Neural crest cell (in vitro differentiated cells): ENCODE measurements around the gene MYL11. TPM values are rescaled to one million over a fixed set of nuclear protein-coding genes. Genes with fewer than 3 reads are reported as not detected.

Experiments used
- DNase-seq: peaks from one replicate; pipeline ENCODE4 v3.0.0; 2021; ENCODE audit warnings: low read depth, mixed read lengths, low spot score
- H3K27ac Mint-ChIP-seq: one replicate; pipeline ENCODE4 v1.8.0; 2021; ENCODE audit warnings: mild to moderate bottlenecking, mixed read lengths; ENCODE audit not compliant: unreplicated experiment
- H3K27me3 Mint-ChIP-seq: 2 replicates; pipeline ENCODE4 v1.8.0; 2021; ENCODE audit warnings: low read depth, mild to moderate bottlenecking, mixed read lengths
- H3K36me3 Mint-ChIP-seq: 2 replicates; pipeline ENCODE4 v1.8.0; 2021; ENCODE audit warnings: low read depth, mild to moderate bottlenecking, mixed read lengths
- H3K4me1 Mint-ChIP-seq: 2 replicates; pipeline ENCODE4 v1.8.0; 2021; ENCODE audit warnings: mixed read lengths
- H3K4me3 Mint-ChIP-seq: one replicate; pipeline ENCODE4 v1.8.0; 2021; ENCODE audit warnings: mild to moderate bottlenecking, mixed read lengths
- H3K9me3 Mint-ChIP-seq: 2 replicates; pipeline ENCODE4 v1.8.0; 2021; ENCODE audit warnings: mixed read lengths
- CTCF ChIP-seq: fragments of 200-600 bp; sonication (generic); conservative IDR thresholded peaks from 2 replicates; pipeline ENCODE4 v1.5.0; 2021; ENCODE audit warnings: antibody characterized with exemption, mild to moderate bottlenecking
- total RNA-seq: library from RNA; stranded (reverse); gene quantifications from 2 replicates; pipeline ENCODE4 v1.2.1, GENCODE V29; 2021

MYL11 gene
- total RNA-seq, 1 donor from 2014 or later = not detected

GRCh38 chr16:30397056-30397455, 22.5 kb downstream of the MYL11 start:
- H3K9me3 Mint-ChIP-seq = no peaks in the 10 kb centered on the region
- no peak for TF ChIP-seq CTCF
- DNase-seq = no peak
- H3K27me3 Mint-ChIP-seq = peaks cover 3% of the 10 kb centered on the region
- no peak overlapping the region for H3K27ac Mint-ChIP-seq
- H3K4me1 Mint-ChIP-seq = peaks cover 59% of the 10 kb centered on the region
- H3K36me3 Mint-ChIP-seq = peaks cover 3% of the 10 kb centered on the region
- peak overlapping the region; percentile 92 for H3K4me3 Mint-ChIP-seq

- H3K36me3 Mint-ChIP-seq = peaks cover 3% of the 10 kb centered on the region
Observed at GRCh38 chr16:30397776-30398660, 23.4 kb downstream of the MYL11 start.

GRCh38 chr16:30398661-30399434, 24.2 kb downstream of the MYL11 start:
- no peak for DNase-seq
- peak overlapping the region; percentile 83 for H3K27ac Mint-ChIP-seq

More at GRCh38 chr16:30397776-30398660, 23.4 kb downstream of the MYL11 start:
- no peak overlapping the region for H3K27ac Mint-ChIP-seq
- no peaks in the 10 kb centered on the region for H3K9me3 Mint-ChIP-seq
- peaks cover 53% of the 10 kb centered on the region for H3K4me1 Mint-ChIP-seq
- peak overlapping the region; percentile 94 for H3K4me3 Mint-ChIP-seq
- no peak for TF ChIP-seq CTCF
- DNase-seq = no peak
- H3K27me3 Mint-ChIP-seq = peaks cover 3% of the 10 kb centered on the region

GRCh38 chr16:30399435-30400186, 25.0 kb downstream of the MYL11 start:
- Mint-ChIP-seq H3K4me3 (peak overlapping the region; percentile 94), H3K36me3 (peaks cover 3% of the 10 kb centered on the region), H3K27me3 (peaks cover 3% of the 10 kb centered on the region), H3K4me1 (peaks cover 41% of the 10 kb centered on the region), H3K27ac (peak overlapping the region; percentile 98), H3K9me3 (no peaks in the 10 kb centered on the region)
- TF ChIP-seq CTCF = no peak
- no peak for DNase-seq

More at GRCh38 chr16:30398661-30399434, 24.2 kb downstream of the MYL11 start:
- Mint-ChIP-seq H3K9me3 (no peaks in the 10 kb centered on the region), H3K36me3 (peaks cover 3% of the 10 kb centered on the region), H3K4me3 (peak overlapping the region; percentile 94), H3K27me3 (peaks cover 3% of the 10 kb centered on the region), H3K4me1 (peaks cover 49% of the 10 kb centered on the region)
- TF ChIP-seq CTCF = no peak
